Fibroblast of gingiva (primary cell): Measurements from ENCODE around the gene TTLL8.

Source experiments
- DNase-seq: peaks from one replicate; pipeline ENCODE4 v3.0.0-alpha.2; 2011; ENCODE audit warnings: low read depth

The TTLL8 gene

DNA sequence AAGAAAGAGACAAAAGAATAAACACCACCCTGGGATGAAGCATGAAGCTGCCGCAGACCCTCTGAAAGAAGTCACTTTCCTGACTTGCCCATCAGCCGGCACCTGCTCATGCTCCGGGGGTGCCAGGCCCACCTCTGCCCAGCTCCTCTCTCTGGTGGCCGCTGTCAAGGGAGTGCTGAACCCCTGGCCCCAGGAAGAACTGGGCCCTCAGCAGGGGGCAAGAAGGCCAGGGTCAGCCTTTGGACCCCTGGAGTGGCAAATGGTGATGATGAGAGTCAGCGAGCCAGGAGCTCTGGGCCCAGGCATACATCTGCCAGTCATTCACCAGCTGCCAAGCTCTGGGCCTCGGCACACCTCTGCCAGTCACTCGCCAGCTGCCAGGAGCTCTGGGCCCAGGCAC lies 17.4 kb downstream of the TTLL8 start:
- no peak for DNase-seq

DNA sequence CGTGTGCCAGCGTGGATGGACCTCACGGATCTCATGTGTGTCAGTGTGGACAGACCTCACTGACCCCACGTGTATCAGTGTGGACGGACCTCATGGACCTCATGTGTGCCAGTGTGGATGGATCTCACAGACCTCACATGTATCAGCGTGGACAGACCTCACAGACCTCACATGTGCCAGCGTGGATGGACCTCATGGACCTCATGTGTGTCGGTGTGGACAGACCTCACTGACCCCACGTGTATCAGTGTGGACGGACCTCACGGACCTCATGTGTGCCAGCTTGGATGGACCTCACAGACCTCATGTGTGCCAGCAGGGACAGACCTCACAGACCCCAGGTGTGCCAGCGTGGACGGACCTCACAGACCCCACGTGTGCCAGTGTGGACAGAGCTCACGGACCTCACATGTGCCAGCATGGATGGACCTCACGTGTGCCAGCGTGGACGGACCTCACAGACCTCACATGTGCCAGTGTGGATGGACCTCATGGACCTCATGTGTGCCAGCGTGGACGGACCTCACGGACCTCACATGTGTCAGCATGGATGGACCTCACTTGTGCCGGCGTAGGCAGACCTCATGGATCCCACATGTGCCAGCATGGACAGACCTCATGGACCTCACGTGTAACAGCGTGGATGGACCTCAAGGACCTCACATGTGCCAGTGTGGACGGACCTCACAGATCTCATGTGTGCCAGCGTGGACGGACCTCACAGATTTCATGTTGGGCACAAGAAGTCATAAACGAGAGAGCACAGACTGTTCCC lies 18.2 kb downstream of the TTLL8 start:
- DNase-seq = no peak

DNA sequence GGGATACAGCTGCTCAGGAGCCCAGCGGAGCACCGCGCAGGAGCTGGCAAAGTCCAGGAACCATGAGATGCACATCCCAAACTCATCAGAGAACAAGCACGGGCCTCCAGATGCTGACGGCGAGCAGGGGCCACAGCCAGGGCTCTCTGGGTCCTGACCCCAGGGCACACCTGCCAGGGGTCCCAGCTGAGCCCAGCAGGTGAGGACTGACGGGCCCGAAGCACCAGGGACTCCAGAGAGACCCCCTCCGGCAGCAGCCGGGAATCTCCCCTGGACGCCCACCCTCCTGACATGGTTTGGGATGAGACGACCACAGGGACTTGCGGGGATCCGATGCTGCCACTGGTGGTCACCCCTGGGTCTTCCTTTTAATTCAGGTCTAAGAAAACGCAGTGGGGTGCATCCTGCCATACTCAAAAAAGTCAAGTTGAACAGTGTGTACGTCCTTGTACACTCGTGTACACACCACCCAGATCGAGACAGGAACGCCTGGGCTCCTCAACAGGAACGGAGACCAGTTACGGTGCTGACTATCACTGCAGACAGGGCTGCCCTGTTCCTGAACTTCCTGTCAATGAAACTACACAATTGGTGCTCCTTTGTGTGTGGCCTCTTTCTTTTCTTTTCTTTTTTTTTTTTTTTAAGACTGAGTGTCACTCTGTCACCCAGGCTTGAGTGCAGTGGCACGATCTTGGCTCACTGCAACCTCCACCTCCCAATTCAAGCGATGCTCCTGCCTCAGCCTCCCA lies 21.9 kb downstream of the TTLL8 start:
- DNase-seq = no peak

DNA sequence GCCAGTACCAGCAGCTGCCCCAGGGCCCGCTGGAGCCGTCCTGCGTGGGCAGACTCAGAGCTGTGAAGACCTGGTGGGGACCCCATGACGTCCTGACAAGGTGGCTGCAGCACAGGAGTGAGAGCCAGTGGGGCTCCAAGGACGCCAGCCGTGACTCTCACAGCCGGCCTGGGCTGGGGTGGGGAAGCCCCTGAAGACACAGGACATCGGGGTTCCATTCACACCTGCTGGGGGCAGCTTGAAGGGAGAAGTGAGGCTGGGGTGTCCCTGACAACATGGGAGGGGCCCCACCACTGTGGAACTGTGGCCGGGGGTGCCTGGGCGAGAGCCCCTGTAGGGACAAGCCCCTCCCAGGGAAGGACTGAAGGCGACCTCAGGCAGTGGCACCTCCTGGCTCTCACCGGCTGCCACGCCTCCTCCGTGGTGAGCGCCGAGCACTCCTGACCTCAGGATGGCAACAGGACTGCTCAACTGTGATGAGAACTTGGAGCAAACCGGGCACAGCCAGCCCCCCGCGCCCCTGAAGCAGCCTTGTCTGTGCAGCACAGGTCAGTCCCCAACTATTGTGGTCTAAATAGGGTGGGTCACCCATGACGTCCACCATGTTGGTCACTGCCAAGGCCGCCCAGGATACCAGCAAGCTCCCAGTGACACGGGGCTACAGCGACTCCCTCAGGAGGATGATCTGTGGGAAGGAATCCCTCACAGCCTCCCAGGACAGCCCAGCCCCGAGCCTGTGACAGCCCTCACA lies 22.8 kb downstream of the TTLL8 start:
- DNase-seq = no peak

DNA sequence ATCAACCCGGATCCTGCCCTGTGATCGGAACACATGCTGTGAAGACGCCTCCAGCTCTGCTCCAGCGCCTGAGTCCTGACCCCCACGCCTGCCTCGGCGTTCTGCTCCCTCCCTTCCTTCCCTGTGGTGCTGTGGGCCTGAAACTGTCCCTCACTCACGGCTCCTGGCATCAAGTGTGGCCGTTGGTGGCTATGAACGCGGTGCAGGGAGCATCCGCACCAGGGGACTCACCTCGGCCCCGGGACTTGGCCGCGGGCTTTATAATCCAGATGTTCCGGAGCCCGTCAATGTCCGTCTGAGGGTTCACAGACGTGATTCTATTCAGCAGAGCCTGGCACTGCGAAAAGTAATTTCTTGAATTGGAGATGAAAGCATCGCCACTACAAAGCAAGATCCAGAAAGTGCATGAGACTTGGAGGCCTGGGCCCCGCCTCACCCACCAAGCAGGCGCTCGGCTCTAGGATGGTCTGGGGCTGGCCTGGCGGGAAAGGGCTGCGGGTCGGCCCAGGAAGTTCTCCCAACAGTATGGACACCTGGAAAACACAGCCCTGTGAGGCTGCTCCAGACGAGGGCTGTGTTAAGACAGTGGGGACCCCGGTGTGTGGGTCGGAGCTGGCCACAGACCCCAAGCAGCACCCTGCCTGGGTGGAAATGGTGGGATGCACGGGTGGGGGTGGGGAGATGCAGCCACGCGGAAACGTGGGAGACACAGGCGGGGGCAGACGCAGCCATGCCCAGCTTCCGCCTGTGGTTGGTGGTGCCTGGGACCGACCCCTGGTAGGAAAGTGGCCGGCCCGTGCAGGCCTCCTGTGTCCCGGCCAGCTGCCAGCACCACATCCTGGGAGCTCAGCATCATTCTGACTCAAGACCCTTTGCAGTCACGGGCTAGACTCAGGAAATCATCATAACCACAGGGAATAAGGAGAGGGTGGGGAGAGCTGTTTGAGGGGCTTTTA lies 23.7 kb downstream of the TTLL8 start:
- no peak for DNase-seq

DNA sequence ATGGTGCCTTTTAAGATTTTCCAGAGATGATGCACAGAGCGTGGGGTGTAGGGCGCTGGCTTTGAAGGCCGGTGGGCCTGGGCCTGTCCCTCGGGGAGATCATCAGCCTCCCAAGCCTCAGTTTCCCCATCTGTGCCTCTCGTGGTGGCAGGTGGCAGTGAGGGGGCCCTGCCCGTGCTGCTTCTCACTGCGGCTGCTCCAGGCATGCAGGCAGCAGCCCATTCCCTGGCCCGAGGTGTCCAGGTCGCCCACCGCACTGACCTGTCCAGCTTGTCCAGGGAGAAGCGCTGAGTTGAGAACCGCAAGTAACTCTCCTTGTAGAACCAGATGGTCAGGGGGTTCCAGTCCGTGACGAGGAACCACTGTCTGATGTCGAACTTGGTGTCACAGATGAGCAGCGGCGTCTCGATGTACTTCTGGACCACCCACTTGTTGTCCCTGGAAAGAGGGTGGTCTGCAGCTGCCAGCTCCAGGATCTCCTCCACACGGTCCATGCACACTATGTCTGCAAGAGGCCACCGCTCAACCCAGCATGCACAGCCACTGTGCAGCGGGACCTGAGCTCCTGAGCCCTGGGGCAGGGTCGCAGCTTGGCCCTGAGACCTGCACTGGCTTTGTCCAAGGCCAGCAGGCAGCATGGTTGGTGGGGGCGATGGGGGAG lies 25.0 kb downstream of the TTLL8 start:
- DNase-seq = no peak

DNA sequence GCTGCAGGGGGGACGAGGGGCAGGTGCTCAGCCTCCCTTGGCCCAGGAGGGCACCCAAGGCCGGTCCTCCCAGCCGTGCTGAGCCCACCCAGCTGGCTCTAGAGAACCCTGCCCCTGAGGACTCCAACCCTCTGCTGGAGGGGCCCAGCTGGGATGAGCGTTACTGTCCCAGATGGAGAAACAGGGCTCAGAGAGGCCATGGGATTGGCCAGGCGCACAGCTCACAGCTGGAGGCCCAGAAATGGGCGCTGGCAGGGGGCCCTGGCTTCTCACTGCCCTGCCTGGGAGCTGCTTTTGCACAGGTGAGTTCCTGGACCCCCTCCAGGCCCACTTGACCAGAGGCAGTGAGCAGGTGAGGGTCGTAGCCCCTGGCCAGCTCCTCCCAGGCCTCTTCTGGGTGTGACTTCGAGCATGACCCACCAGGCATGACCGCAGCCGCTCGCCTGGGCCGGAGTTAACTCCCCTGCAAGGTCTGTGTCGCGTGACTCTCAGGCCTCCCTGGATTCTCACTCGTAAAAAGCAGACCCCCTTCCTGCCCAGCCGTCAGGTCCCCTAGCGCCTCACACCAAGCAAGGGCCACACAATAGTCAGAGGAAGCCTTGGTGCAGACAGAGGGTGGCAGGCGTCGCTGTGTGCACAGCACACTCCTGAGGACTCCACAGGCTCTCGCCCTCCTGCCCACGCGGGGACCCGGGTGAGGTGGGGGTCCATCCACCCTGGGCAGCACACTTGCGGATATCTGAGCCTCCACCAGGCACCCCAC lies 25.8 kb downstream of the TTLL8 start:
- no peak for DNase-seq

DNA sequence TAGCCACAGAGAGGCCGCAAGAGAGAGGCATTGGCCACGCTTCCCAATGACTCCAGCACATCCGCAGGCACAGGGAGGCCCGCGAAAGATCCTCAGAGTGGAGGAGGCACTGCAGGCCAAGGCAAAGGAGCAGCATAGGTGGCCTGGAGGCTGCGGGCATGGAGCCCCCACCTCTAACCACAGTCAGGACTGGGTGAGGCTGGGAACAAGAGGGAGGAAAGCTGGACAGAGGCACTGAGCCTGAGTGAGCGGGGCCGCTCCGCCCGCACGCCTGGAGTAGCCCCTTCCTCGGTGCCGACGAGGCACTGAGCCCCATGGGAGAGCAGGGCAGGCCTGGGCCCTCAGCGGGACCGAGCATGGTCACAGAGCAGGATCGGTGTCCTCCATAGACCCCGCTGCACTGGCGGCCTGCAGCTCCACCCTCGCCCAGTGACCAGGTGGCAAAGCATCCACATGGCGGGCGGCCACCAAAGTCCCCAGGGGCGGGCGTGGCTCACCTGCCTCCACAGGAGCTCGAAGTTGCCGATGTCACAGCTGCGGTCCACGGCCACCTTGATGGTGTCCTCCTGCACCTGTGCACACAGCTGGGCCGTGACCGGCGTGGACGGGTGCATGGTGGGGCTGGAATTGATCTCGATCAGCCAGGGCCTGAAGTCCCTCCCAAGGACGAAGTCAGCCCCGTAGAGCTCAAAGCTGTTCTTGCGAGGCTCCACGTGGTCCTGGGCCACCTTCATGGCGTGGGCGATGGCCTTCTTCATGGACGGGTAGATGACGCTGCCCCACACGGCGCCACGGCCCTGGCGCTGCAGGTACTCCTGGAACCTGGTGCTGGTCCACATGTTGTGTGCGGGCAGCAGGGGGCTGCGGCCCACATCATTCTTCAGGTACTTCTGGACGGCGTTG lies 26.7 kb downstream of the TTLL8 start:
- DNase-seq = no peak

DNA sequence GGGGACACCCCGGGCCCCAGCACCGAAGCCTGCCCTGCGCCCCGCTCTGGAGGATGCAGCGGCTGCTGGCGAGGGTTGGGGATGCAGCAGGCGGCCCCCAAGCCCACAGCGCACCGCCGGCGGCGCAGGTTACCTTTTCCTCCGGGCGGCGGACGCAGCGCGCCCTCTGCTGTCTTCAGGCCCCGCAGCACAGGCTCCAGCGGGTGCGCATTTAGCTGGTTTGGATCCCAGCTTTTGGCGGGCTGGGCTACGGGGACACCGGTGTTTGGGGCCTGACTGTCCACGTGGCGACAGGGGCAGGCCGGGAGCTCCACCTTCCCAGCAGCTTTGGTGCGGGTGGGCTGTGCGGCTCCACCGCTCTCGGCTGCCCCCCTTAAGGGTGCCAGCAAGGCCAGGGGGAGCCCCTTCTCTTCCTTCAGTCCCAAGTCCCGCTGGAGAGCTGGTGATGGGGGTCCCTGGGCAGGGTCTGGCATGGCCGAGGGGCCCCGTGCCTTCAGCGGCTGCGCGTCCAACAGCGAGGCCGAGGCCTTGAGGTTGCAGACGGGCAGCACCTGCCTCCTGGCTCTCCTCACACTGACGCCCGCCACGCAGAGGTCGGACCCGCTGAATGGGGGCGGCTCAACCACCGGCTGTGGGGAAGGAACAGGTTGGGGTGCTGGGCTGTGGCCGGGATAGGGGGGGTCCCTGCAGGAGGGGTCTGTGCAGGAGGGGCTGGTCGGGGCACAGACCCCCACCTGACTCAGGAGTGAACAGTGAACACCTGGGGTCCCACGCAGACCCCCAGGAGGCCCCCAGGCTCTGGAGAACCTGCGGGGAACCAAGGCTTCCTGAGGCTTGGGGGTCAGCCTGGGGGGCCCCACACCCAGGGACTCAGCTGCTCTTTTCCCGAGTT lies 27.6 kb downstream of the TTLL8 start:
- peak; percentile 39 for DNase-seq

DNA sequence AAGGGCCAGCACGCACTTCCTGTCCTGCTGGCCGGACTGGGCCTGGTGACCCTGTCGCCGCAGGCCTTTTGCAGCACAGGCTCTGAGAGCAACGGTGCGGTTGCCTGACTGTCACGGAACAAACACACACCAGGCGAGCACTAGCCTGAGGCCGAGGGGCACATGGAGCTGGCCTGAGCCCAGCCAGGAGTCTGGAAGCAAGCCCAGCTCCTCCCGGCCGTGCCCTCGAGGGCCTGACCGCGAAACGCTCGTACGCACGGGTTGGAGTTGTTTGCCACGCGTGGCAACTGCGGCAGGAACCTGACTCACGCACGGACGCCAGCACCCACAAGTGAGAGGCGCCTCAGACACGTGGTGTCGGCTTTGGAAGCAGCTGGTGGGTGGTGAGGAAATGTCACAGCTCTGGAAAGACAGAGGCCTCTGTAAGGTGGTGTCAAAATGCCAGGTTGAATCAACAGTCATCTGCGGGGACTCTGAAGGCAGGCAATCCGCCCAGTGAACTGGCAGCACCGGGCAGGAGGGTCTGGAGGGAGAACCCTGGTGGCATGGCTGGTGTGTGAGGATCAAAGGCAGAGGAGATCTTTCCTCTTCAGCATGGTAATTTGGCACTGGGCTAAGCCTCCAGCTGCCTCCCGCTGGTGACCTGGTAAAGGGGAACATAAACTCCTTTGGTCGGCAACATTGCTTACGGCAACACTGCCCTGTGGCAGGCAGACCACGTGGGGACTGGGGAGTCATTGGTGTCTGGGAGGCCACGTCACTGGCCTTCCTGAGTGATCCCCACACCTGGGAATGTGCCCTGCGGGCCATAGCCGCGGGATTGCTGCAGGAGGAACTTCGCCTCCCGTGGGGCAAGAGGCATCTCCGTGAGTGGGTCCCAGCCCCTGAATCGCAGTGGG lies 30.2 kb downstream of the TTLL8 start:
- DNase-seq = no peak

DNA sequence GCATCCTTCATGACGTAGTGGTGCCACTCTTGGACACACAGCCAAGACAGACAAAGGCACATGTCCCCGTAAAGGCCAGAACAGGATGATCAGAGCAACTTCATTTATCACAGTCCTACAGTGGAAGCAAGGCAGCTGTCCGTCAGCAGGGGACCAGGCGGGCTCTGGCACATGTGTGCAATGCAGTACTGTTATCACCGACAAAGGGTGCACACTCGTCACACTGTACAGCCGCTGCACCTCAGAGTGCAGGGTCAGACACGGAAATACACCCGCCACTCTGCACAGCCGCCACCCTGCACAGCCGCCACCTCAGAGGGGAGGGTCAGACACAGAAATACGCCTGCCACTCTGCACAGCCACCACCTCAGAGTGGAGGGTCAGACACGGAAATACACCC lies 32.1 kb downstream of the TTLL8 start:
- no peak for DNase-seq

DNA sequence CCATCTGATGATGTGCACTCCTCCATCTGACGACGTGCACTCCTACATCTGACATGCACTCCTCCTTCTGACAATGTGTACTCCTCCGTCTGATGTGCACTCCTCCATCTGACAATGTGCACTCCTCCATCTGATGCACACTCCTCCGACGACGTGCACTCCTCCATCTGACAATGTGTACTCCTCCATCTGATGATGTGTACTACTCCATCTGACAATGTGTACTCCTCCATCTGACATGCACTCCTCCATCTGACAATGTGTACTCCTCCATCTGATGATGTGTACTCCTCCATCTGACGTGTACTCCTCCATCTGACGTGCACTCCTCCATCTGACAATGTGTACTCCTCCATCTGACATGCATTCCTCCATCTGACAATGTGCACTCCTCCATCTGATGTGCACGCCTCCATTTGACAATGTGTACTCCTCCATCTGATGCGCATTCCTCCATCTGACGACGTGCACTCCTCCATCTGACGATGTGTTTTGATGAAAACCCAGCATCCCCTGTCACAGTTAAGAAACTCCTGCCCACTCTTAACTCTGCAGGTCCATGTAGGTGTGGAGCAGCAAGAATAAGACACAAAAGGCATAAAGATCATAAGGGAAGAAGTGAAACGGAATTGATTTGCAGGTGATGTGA lies 35.8 kb downstream of the TTLL8 start:
- DNase-seq = no peak

DNA sequence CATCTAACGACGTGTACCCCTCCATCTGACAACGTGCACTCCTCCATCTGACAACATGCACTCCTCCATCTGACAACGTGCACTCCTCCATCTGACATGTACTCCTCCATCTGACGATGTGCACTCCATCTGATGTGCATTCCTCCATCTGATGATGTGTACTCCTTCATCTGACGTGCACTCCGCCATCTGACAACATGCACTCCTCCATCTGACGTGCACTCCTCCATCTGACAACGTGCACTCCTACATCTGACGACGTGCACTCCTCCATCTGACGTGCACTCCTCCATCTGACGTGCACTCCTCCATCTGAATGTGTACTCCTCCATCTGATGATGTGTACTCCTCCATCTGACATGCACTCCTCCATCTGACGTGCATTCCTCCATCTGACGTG lies 37.5 kb downstream of the TTLL8 start:
- DNase-seq = no peak

DNA sequence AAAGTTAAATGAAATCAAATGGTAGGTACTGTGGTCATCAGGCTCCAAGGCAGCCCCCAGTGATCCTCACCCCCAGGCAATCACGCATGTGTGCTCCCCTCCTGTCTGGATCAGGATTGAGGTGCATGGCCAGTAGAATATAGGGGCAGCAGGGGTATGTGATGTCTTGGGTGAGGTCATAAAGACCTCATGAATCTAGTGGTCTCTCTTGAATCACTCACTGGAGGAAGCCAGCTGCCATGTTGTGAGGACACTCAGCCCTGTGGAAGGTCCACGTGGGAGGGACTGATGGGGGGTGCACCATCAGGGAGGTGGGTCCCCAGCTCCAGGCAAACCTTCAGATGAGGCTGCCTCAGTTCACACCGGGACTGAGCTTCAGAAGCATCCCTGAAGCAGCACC lies 38.8 kb downstream of the TTLL8 start:
- DNase-seq = no peak

DNA sequence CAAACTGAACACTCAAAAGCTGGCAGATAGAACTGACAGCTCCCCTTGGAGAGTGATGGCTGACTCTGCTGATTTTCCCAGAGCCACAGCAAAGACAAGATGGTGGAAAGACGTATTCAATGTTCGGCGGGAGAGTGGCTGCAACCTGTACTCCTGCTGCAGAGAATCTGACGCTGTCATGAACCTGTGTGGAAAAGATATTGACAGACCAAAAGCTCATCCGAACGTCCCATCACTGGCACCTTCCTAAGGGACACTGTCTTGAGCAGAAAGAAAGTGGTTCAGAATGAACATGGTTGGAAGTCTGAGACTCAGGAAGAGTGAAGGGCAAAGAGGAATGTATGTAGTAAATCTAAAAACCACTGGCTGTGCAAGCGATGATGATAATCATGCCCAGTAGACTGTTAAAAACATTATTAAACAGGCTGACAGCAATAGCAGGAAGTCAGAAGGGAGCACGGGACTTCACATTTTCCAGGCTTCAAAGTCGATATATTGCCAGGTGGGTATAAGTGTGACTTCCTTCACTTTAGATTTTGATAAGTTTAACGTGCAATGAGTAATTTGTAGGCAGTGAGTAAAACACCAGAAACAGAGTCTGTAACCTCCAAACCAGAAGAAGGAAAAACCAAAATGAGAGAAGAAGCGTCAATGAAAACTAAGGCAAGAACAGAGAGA lies 39.4 kb downstream of the TTLL8 start:
- DNase-seq = no peak

DNA sequence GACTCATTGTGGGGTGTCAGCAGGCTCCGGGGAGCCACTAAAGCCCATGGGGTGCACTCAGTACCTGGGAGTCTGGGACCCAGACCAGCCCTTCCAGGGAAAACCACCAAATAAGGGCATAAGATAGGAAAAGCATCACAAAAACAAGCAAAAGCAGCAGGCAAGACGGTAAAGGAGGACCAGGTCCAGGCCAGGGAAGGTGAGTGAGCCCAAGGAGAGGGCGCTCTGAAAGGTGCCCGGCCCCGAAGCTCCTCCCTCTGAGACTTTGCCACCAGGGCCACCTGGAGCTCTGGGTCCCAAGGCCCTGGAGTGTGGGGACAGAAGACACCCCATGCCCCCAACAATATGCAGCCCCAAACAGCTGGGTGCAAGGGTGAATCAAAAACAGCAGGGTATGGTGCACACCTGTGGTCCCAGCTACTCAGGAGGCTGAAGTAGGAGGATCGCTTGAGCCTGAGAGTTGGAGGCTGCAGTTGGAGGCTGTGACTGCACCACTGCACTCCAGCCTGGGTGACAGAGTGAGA lies 40.3 kb downstream of the TTLL8 start:
- DNase-seq = no peak
